K562 treated with DMSO at 1 percent for 48 hours (cell line): ENCODE results near the gene PNO1. TPM values are rescaled to one million over a fixed set of nuclear protein-coding genes. Genes with fewer than 3 reads are reported as not detected.

Experiments
- total RNA-seq: library from RNA; unstranded; fragments of 300-600 nt; gene quantifications from 2 replicates; pipeline ENCODE4 v1.2.3, GENCODE V29; 2022; ENCODE audit warnings: low replicate concordance; ENCODE audit errors: extremely low read depth

Gene PNO1
- not detected in 2 replicates for total RNA-seq

GRCh38 chr2:68157402-68158133, at the start of gene PNO1:
Gene PNO1 (plus strand): TSS chr2:68157888. CDS start chr2:68157935, 47 bp downstream.

Other genes with a start within 250 kb of the PNO1 start
- not detected in 2 replicates for gene C1D, start 94.9 kb upstream of the PNO1 start, total RNA-seq
- not detected in 2 replicates for gene PPP3R1, start 94.6 kb downstream of the PNO1 start, total RNA-seq
- not detected in 2 replicates for gene CNRIP1, start 162.1 kb downstream of the PNO1 start, total RNA-seq
- not detected in 2 replicates for gene PLEK, start 207.4 kb downstream of the PNO1 start, total RNA-seq